K562 (cell line): ENCODE measurements around the gene SH3BGRL2. TPM values are rescaled to one million over a fixed set of nuclear protein-coding genes. Genes with fewer than 3 reads are reported as not detected.

Experiments used
- ADNP ChIP-seq: fragments of 200-800 bp; sonication (Bioruptor generic); IDR thresholded peaks from 2 replicates; pipeline ENCODE4 v1.6.1; 2016; ENCODE audit warnings: missing genetic modification characterization, missing compliant biosample characterization
- ATF1 ChIP-seq, 2 experiments: fragments of 450-650 bp in 1 of 2; IDR thresholded peaks; 2 replicates each; pipeline ENCODE4 v1.6.1; 2016; ENCODE audit warnings: missing compliant biosample characterization in 1 of 2, missing genetic modification characterization in 1 of 2
- CBX3 ChIP-seq, 2 experiments: IDR thresholded peaks; 1 replicate in 1 of 2; 2 replicates in 1 of 2; pipeline ENCODE4 v1.6.1; 2012; ENCODE audit warnings: inconsistent platforms in 2 of 2, low read length in 2 of 2, borderline replicate concordance in 1 of 2, control low read depth in 1 of 2
- CCAR2 ChIP-seq: fragments of 200-400 bp; formaldehyde crosslinking; IDR thresholded peaks from 2 replicates; pipeline ENCODE4 v1.6.1; 2017; ENCODE audit warnings: mild to moderate bottlenecking, low read depth, low read length
- HEY1 ChIP-seq: fragments of 250-450 bp; sonication (Bioruptor Pico); IDR thresholded peaks from 2 replicates; pipeline ENCODE4 v1.5.0; 2020; ENCODE audit warnings: mild to moderate bottlenecking, moderate library complexity, borderline replicate concordance
- ILK ChIP-seq: fragments of 450-650 bp; IDR thresholded peaks from 2 replicates; pipeline ENCODE4 v1.6.1; 2016; ENCODE audit warnings: missing genetic modification characterization, low read depth, mild to moderate bottlenecking, missing compliant biosample characterization, moderate library complexity, borderline replicate concordance
- JUND ChIP-seq, 2 experiments: IDR thresholded peaks; 2 replicates in 1 of 2; 3 replicates in 1 of 2; pipeline ENCODE4 v1.6.1; 2011; ENCODE audit warnings: borderline replicate concordance in 2 of 2, low read depth in 2 of 2, low read length in 2 of 2, improper control_type of control experiment in 1 of 2, missing biosample characterization in 1 of 2, missing genetic modification characterization in 1 of 2, missing genetic modification reagents in 1 of 2
- NFIC ChIP-seq: fragments of 450-650 bp; IDR thresholded peaks from 2 replicates; pipeline ENCODE4 v1.6.1; 2017; ENCODE audit warnings: mild to moderate bottlenecking, inconsistent platforms
- TAF9B ChIP-seq: fragments of 450-650 bp; IDR thresholded peaks from 2 replicates; pipeline ENCODE4 v1.6.1; 2018; ENCODE audit warnings: mild to moderate bottlenecking; ENCODE audit not compliant: partially characterized antibody
- TRIM24 ChIP-seq, 2 experiments: fragments of 450-650 bp; IDR thresholded peaks; 2 replicates each; pipeline ENCODE4 v1.6.1; 2016
- XRCC3 ChIP-seq: fragments of 450-650 bp; IDR thresholded peaks from 2 replicates; pipeline ENCODE4 v1.6.1; 2017; ENCODE audit warnings: mild to moderate bottlenecking, moderate library complexity
- ZBTB12 ChIP-seq: fragments of 250-450 bp; sonication (Bioruptor Pico); IDR thresholded peaks from 2 replicates; pipeline ENCODE4 v1.4.0; 2020
- ZBTB43 ChIP-seq: sonication (generic); formaldehyde crosslinking; IDR thresholded peaks from 2 replicates; pipeline ENCODE4 v1.8.0; 2023; ENCODE audit warnings: mild to moderate bottlenecking, missing genetic modification reagents
- ZNF124 ChIP-seq: sonication (generic); formaldehyde crosslinking; IDR thresholded peaks from 2 replicates; pipeline ENCODE4 v1.8.1; 2022; ENCODE audit warnings: missing genetic modification reagents
- ZNF165 ChIP-seq: fragments of 250-450 bp; sonication (Bioruptor Pico); IDR thresholded peaks from 2 replicates; pipeline ENCODE4 v1.4.0; 2020; ENCODE audit warnings: borderline replicate concordance
- ZNF277 ChIP-seq: fragments of 250-450 bp; sonication (Bioruptor Pico); IDR thresholded peaks from 2 replicates; pipeline ENCODE4 v1.8.0; 2022; ENCODE audit warnings: inconsistent platforms, mild to moderate bottlenecking, moderate library complexity, borderline replicate concordance
- ZNF395 ChIP-seq: fragments of 200-800 bp; sonication (Bioruptor generic); IDR thresholded peaks from 2 replicates; pipeline ENCODE4 v1.6.1; 2017; ENCODE audit warnings: missing genetic modification characterization, missing compliant biosample characterization
- ZNF830 ChIP-seq: fragments of 250-450 bp; sonication (Bioruptor Pico); IDR thresholded peaks from 2 replicates; pipeline ENCODE4 v1.5.0; 2021; ENCODE audit warnings: mild to moderate bottlenecking
- polyA plus RNA-seq, 8 experiments: library from polyadenylated mRNA; depleted of rRNA in 4 of 8; stranded (reverse) in 5 of 8; unstranded in 3 of 8; fragments of >200 nt; fragmentation: Nextera tagmentation in 2 of 8; fragmentation: Illumina TruSeq in 1 of 8; extraction: Ambion mirVana in 2 of 8; extraction: Trizol in 1 of 8; gene quantifications; 2 replicates each; pipeline versions ENCODE4 v1.2.1 to v1.2.3, GENCODE V29; 2011 to 2014; ENCODE audit warnings: inconsistent platforms in 1 of 8, missing spikeins in 1 of 8
- total RNA-seq, 7 experiments: library from RNA; depleted of rRNA in 6 of 7; stranded (reverse); fragments of >200 nt in 6 of 7; fragmentation: Illumina TruSeq in 2 of 7; extraction: Trizol in 2 of 7; gene quantifications; 2 replicates each; pipeline versions ENCODE4 v1.2.1 to v1.2.3, GENCODE V29; 2011 to 2021; ENCODE audit warnings: low replicate concordance in 1 of 7
- TF ChIP-seq, protein P1 (sequence below), 2 experiments: fragments of 250-450 bp in 1 of 2; fragments of 450-650 bp in 1 of 2; sonication (Bioruptor Pico) in 1 of 2; IDR thresholded peaks; 2 replicates each; pipeline versions ENCODE4 v1.6.1 to v1.8.0; 2016 to 2021; ENCODE audit warnings: mild to moderate bottlenecking in 2 of 2, moderate library complexity in 2 of 2, missing compliant biosample characterization in 1 of 2, missing genetic modification characterization in 1 of 2
- TF ChIP-seq, protein P2 (sequence below): fragments of 250-450 bp; sonication (Bioruptor Pico); IDR thresholded peaks from 2 replicates; pipeline ENCODE4 v1.5.0; 2020; ENCODE audit warnings: mild to moderate bottlenecking

Gene SH3BGRL2
- total and polyA plus RNA-seq, 9 of the 15 experiments (the other 6 are each of a cell fraction or from before 2014, with no cell fraction given): 4.4 to 12.1 (median 7.3) TPM

DNA sequence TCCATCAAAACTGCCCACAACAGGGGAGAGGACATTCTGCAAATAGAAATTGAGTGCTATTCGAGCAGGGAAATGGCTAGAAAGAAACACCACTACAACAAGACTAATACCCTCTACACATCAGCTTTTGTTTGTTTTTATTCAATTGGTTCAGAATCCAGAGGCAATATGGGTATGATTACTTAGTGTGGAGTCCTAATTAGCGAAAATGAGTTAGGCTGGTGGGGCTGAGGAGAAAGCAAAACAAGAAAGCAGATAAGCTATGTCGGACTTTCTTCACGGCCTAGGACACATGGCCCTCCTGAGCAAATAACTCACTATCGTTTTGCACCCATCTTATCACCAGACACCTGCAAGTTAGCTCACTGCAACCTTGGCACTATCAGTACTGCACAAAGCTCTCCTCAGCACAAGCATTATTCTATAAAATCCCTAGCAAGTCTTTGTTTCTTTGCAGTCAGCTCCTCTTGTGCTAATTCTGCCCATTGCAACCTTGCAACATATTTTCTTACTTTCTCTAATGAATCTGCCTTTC lies 31.3 kb upstream of the SH3BGRL2 start (continued):
- TF ChIP-seq ZNF395 (CRISPR knock-in tag) (no peak), JUND (IDR thresholded peaks at IDR 0.05; ENCODE audit: borderline replicate concordance, low read depth, low read length) (0 out of 2 replicates have a peak, but pooled peaks have one; percentile 30), JUND (tag; IDR thresholded peaks at IDR 0.05; ENCODE audit: borderline replicate concordance, low read depth, low read length) (peak; percentile 47; the same call in 1 of the 3 replicates), ZNF830 (CRISPR knock-in tag) (no peak), ZBTB43 (CRISPR knock-in tag) (no peak), ILK (tag) (no peak), ZNF165 (CRISPR knock-in tag) (no peak), XRCC3 (no peak), ZNF277 (CRISPR knock-in tag) (no peak), TAF9B (no peak), ATF1 (CRISPR knock-in tag; IDR thresholded peaks at IDR 0.05) (no peak), ATF1 (tag; IDR thresholded peaks at IDR 0.05) (no peak), ADNP (tag) (no peak), ZBTB12 (CRISPR knock-in tag) (no peak), ZNF124 (CRISPR knock-in tag) (no peak), TRIM24 (IDR thresholded peaks at IDR 0.05) (peak; percentile 58 to 69; a peak in 3 of 4 replicates), NFIC (peak; percentile 66), HEY1 (CRISPR knock-in tag) (no peak), CBX3 (IDR thresholded peaks at IDR 0.05; ENCODE audit: borderline replicate concordance in 1 of 2, low read length in 2 of 2) (no peak), CCAR2 (no peak)
- TF ChIP-seq, protein P1, sequence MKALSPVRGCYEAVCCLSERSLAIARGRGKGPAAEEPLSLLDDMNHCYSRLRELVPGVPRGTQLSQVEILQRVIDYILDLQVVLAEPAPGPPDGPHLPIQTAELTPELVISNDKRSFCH (CRISPR knock-in tag; IDR thresholded peaks at IDR 0.05): no peak
- TF ChIP-seq, protein P1 (tag; IDR thresholded peaks at IDR 0.05): no peak
- TF ChIP-seq, protein P2, sequence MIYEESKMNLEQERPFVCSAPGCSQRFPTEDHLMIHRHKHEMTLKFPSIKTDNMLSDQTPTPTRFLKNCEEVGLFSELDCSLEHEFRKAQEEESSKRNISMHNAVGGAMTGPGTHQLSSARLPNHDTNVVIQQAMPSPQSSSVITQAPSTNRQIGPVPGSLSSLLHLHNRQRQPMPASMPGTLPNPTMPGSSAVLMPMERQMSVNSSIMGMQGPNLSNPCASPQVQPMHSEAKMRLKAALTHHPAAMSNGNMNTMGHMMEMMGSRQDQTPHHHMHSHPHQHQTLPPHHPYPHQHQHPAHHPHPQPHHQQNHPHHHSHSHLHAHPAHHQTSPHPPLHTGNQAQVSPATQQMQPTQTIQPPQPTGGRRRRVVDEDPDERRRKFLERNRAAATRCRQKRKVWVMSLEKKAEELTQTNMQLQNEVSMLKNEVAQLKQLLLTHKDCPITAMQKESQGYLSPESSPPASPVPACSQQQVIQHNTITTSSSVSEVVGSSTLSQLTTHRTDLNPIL (CRISPR knock-in tag): no peak
